NB4 (cell line): Measurements from ENCODE around the gene ATM.
"Not testable (repeated sequence)": the region's sequence is repeated elsewhere in the genome, so short reads cannot be mapped to it uniquely, and the experiment has no call there.

Experiments
- DNase-seq: peaks from one replicate; pipeline ENCODE4 v3.0.0; 2010; ENCODE audit warnings: low read depth
- H3K4me3 ChIP-seq: one replicate; pipeline ENCODE4 v1.5.1; 2011; ENCODE audit warnings: mild to moderate bottlenecking, low read depth, low read length, moderate library complexity
- CTCF ChIP-seq: IDR thresholded peaks from one replicate; pipeline ENCODE4 v1.5.1; 2012; ENCODE audit warnings: low read depth, low read length
- MAX ChIP-seq: IDR thresholded peaks from 2 replicates; pipeline ENCODE4 v1.6.1; 2011; ENCODE audit warnings: low read depth, low read length
- MYC ChIP-seq: IDR thresholded peaks from 2 replicates; pipeline ENCODE4 v1.6.1; 2011; ENCODE audit warnings: low read depth, low read length
- POLR2A ChIP-seq: IDR thresholded peaks from 2 replicates; pipeline ENCODE4 v1.6.1; 2011; ENCODE audit warnings: mild to moderate bottlenecking; ENCODE audit not compliant: insufficient read length; ENCODE audit errors: extremely low read depth

ATM gene

GRCh38 chr11:108405706-108406105 lies 182.8 kb downstream of the ATM start:
- no peak for DNase-seq
- TF ChIP-seq POLR2A: no peak
- TF ChIP-seq MAX: no peak
- TF ChIP-seq CTCF: no peak
- TF ChIP-seq MYC: no peak
- H3K4me3 ChIP-seq: no peak overlapping the region

GRCh38 chr11:108414958-108415357 lies 192.1 kb downstream of the ATM start:
- H3K4me3 ChIP-seq: no peak overlapping the region
- TF ChIP-seq CTCF: no peak
- TF ChIP-seq POLR2A: no peak
- no peak for TF ChIP-seq MYC
- TF ChIP-seq MAX: no peak
- DNase-seq: no peak

GRCh38 chr11:108417551-108417950 lies 194.7 kb downstream of the ATM start:
- TF ChIP-seq MAX (peak; percentile 54), CTCF (peak; percentile 28)
- not testable (repeated sequence) for H3K4me3 ChIP-seq
- DNase-seq: peak; percentile 31
